SJSA1 (cell line): ENCODE data around the gene C12orf50. TPM values are rescaled to one million over a fixed set of nuclear protein-coding genes. Genes with fewer than 3 reads are reported as not detected.
A peak's percentile ranks its signal among the peaks of the same experiment; 100 is the strongest.
"Not testable (repeated sequence)": the region's sequence is repeated elsewhere in the genome, so short reads cannot be mapped to it uniquely, and the experiment has no call there.

Experiments
- DNase-seq, 2 experiments: peaks; one replicate each; pipeline ENCODE4 v3.0.0-alpha.2; 2015 to 2020; ENCODE audit warnings: low spot score in 2 of 2, low read depth in 1 of 2
- H3K27ac ChIP-seq: fragments of 250-450 bp; sonication (Bioruptor Pico); 2 replicates; pipeline ENCODE4 v1.5.1; 2020; ENCODE audit warnings: mild to moderate bottlenecking, moderate library complexity
- H3K27me3 ChIP-seq: fragments of 250-450 bp; sonication (Bioruptor Pico); replicated peaks from 2 replicates; pipeline ENCODE4 v1.5.1; 2020; ENCODE audit warnings: mild to moderate bottlenecking, moderate library complexity
- H3K36me3 ChIP-seq: fragments of 250-450 bp; sonication (Bioruptor Pico); 2 replicates; pipeline ENCODE4 v1.5.1; 2020; ENCODE audit warnings: mild to moderate bottlenecking
- H3K4me1 ChIP-seq: fragments of 250-450 bp; sonication (Bioruptor Pico); replicated peaks from 2 replicates; pipeline ENCODE4 v1.6.1; 2021; ENCODE audit warnings: mild to moderate bottlenecking
- H3K4me3 ChIP-seq: fragments of 250-450 bp; sonication (Bioruptor Pico); 2 replicates; pipeline ENCODE4 v1.5.1; 2020; ENCODE audit warnings: mild to moderate bottlenecking
- H3K9me3 ChIP-seq: fragments of 250-450 bp; sonication (Bioruptor Pico); replicated peaks from 2 replicates; pipeline ENCODE4 v1.5.1; 2020; ENCODE audit warnings: mild to moderate bottlenecking
- total RNA-seq: library from RNA; depleted of rRNA; stranded (reverse); fragments of >200 nt; shearing (Covaris generic); gene quantifications from 2 replicates; pipeline ENCODE4 v1.2.3, GENCODE V29; 2014; rRNA removed

Gene C12orf50
- total RNA-seq, 1 experiment from 2014 or later, result not detected

- H3K4me1 ChIP-seq, result no peaks in the 10 kb centered on the region
- H3K9me3 ChIP-seq, result no peaks in the 10 kb centered on the region
- no peak for DNase-seq
- no peak overlapping the region for H3K4me3 ChIP-seq
- no peaks in the 10 kb centered on the region for H3K27me3 ChIP-seq
- no peaks in the 10 kb centered on the region for H3K36me3 ChIP-seq
- no peak overlapping the region for H3K27ac ChIP-seq
Measured at GRCh38 chr12:87960566-87960965, 68.6 kb downstream of the C12orf50 start.

GRCh38 chr12:87954028-87954427 is 75.2 kb downstream of the C12orf50 start:
- H3K4me3 ChIP-seq, H3K9me3 ChIP-seq, H3K27me3 ChIP-seq, H3K36me3 ChIP-seq, H3K27ac ChIP-seq, H3K4me1 ChIP-seq, DNase-seq: not testable (repeated sequence)

DNA sequence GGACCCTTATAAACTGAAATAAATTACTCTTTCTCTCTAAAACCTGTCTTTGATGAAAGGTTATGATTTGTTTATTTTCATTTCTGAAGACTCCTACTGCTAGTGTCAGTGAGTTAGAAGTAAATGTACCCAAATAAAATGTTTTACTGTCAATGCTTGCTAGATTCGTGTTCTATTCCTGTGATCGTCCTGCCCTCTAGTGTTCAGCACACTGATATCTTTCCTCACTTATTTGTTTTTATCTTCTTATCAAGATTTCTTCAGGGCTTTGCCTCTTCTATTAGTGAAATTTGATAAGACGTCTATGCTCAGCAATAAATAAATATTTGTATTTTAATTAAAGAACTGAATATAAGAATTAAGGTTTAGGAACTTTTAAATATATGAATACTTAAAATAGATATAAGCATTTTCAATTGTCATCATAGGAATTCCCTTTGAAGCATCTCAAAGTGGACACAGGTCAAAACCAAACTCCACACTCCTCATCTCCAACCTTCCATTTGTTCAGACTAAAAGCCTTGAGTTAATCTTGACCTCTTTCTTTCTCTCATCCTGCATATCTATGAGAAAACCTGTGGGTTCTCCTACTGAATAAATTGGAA is 75.8 kb downstream of the C12orf50 start:
- no peaks in the 10 kb centered on the region for H3K4me1 ChIP-seq
- peak in 1 of 2 experiments; percentile 7 for DNase-seq
- H3K36me3 ChIP-seq, result no peaks in the 10 kb centered on the region
- no peaks in the 10 kb centered on the region for H3K27me3 ChIP-seq
- no peaks in the 10 kb centered on the region for H3K9me3 ChIP-seq
- H3K4me3 ChIP-seq, result no peak overlapping the region
- H3K27ac ChIP-seq, result no peak overlapping the region

- no peak overlapping the region for H3K27ac ChIP-seq
- no peaks in the 10 kb centered on the region for H3K27me3 ChIP-seq
- H3K36me3 ChIP-seq, result no peaks in the 10 kb centered on the region
- H3K4me1 ChIP-seq, result no peaks in the 10 kb centered on the region
- DNase-seq, result no peak
- no peak overlapping the region for H3K4me3 ChIP-seq
- no peaks in the 10 kb centered on the region for H3K9me3 ChIP-seq
Measured at GRCh38 chr12:87952850-87953249, 76.4 kb downstream of the C12orf50 start.

GRCh38 chr12:87952223-87952622 is 77.0 kb downstream of the C12orf50 start:
- DNase-seq, result no peak
- Histone ChIP-seq H3K4me1 (no peaks in the 10 kb centered on the region), H3K4me3 (no peak overlapping the region), H3K27me3 (no peaks in the 10 kb centered on the region), H3K36me3 (no peaks in the 10 kb centered on the region), H3K9me3 (no peaks in the 10 kb centered on the region), H3K27ac (no peak overlapping the region)

GRCh38 chr12:87943762-87944161 is 85.4 kb downstream of the C12orf50 start:
- DNase-seq, result no peak
- Histone ChIP-seq H3K27me3 (no peaks in the 10 kb centered on the region), H3K36me3 (no peaks in the 10 kb centered on the region), H3K9me3 (no peaks in the 10 kb centered on the region), H3K27ac (no peak overlapping the region), H3K4me3 (no peak overlapping the region), H3K4me1 (no peaks in the 10 kb centered on the region)

- Histone ChIP-seq H3K36me3 (no peaks in the 10 kb centered on the region), H3K4me3 (no peak overlapping the region), H3K27me3 (no peaks in the 10 kb centered on the region), H3K4me1 (no peaks in the 10 kb centered on the region), H3K9me3 (no peaks in the 10 kb centered on the region), H3K27ac (no peak overlapping the region)
- DNase-seq, result no peak
Measured at GRCh38 chr12:87943023-87943422, 86.2 kb downstream of the C12orf50 start.

- no peak for DNase-seq
- Histone ChIP-seq H3K9me3 (no peaks in the 10 kb centered on the region), H3K36me3 (no peaks in the 10 kb centered on the region), H3K27me3 (no peaks in the 10 kb centered on the region), H3K4me3 (no peak overlapping the region), H3K4me1 (no peaks in the 10 kb centered on the region), H3K27ac (no peak overlapping the region)
Measured at GRCh38 chr12:87939182-87939581, 90.0 kb downstream of the C12orf50 start.

- Histone ChIP-seq H3K27me3 (no peaks in the 10 kb centered on the region), H3K36me3 (no peaks in the 10 kb centered on the region), H3K4me3 (no peak overlapping the region), H3K9me3 (no peaks in the 10 kb centered on the region), H3K27ac (no peak overlapping the region), H3K4me1 (no peaks in the 10 kb centered on the region)
- no peak for DNase-seq
Measured at GRCh38 chr12:87935216-87935615, 94.0 kb downstream of the C12orf50 start.

DNA sequence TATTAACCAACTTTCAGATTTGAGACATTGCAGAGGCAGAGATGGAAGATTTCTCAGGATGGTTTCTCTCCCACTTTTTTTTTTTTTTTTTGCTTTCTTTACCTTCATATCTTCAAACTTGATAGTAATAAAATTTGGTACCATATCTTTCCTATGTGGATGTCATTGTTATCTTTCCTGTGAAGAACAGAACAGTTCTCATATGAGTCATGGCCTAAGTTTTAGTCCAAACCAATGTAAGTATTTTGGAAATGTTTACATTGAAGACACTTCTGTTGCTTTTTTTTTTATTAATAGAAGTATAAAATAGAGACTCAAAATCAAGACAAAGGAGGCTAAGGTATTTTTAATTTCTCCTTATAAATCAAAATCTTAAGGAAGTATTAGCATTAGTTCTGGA is 95.2 kb downstream of the C12orf50 start:
- Histone ChIP-seq H3K27ac (no peak overlapping the region), H3K27me3 (no peaks in the 10 kb centered on the region), H3K4me3 (no peak overlapping the region), H3K9me3 (no peaks in the 10 kb centered on the region), H3K4me1 (no peaks in the 10 kb centered on the region), H3K36me3 (no peaks in the 10 kb centered on the region)
- no peak for DNase-seq

GRCh38 chr12:87931812-87932211 is 97.4 kb downstream of the C12orf50 start:
- no peak for DNase-seq
- Histone ChIP-seq H3K27me3 (no peaks in the 10 kb centered on the region), H3K36me3 (no peaks in the 10 kb centered on the region), H3K9me3 (no peaks in the 10 kb centered on the region), H3K4me1 (no peaks in the 10 kb centered on the region), H3K27ac (no peak overlapping the region), H3K4me3 (no peak overlapping the region)

GRCh38 chr12:87930627-87931026 is 98.6 kb downstream of the C12orf50 start:
- Histone ChIP-seq H3K27me3 (no peaks in the 10 kb centered on the region), H3K4me1 (no peaks in the 10 kb centered on the region), H3K36me3 (no peaks in the 10 kb centered on the region), H3K27ac (no peak overlapping the region), H3K9me3 (no peaks in the 10 kb centered on the region), H3K4me3 (no peak overlapping the region)
- DNase-seq, result no peak

Other genes starting within 250 kb of the C12orf50 start
- 7.9 and 9.6 TPM in 2 replicates for gene CEP290, start 112.7 kb upstream of the C12orf50 start, total RNA-seq
- 45.6 and 52.2 TPM in 2 replicates for gene TMTC3, start 112.9 kb upstream of the C12orf50 start, total RNA-seq